H1 (cell line): ENCODE results near the gene DMC1. TPM values are rescaled to one million over a fixed set of nuclear protein-coding genes. Genes with fewer than 3 reads are reported as not detected.

ENCODE experiments used
- CREB1 ChIP-seq: IDR thresholded peaks from 2 replicates; pipeline ENCODE4 v1.6.1; 2012; ENCODE audit warnings: inconsistent platforms
- KDM5A ChIP-seq: fragments of 200-600 bp; IDR thresholded peaks from 2 replicates; pipeline ENCODE4 v1.7.1; 2012; ENCODE audit warnings: mild to moderate bottlenecking, low read length, inconsistent platforms, mixed read lengths
- POU5F1 ChIP-seq: IDR thresholded peaks from 2 replicates; pipeline ENCODE4 v1.6.1; 2011; ENCODE audit warnings: low read depth, mild to moderate bottlenecking, low read length, moderate library complexity
- RAD21 ChIP-seq, 2 experiments: IDR thresholded peaks in 1 of 2; conservative IDR thresholded peaks in 1 of 2; 2 replicates each; pipeline ENCODE4 v1.6.1; 2011; ENCODE audit warnings: low read depth in 2 of 2, low read length in 2 of 2, improper control_type of control experiment in 1 of 2, inconsistent platforms in 1 of 2, mild to moderate bottlenecking in 1 of 2, moderate library complexity in 1 of 2
- SIRT6 ChIP-seq: IDR thresholded peaks from one replicate; pipeline ENCODE4 v1.7.1; 2012; ENCODE audit warnings: low read length, inconsistent platforms
- SP4 ChIP-seq: IDR thresholded peaks from 2 replicates; pipeline ENCODE4 v1.6.1; 2012; ENCODE audit warnings: low read length, inconsistent platforms
- polyA plus RNA-seq, 7 experiments: library from polyadenylated mRNA; depleted of rRNA in 3 of 7; stranded (reverse) in 5 of 7; unstranded in 2 of 7; fragments of >200 nt in 5 of 7; fragments of 200-250 nt in 2 of 7; gene quantifications; 1 replicate in 5 of 7; 2 replicates in 1 of 7; 4 replicates in 1 of 7; pipeline versions ENCODE4 v1.2.1 to v1.2.3, GENCODE V29; 2011 to 2013; ENCODE audit warnings: missing spikeins in 2 of 7, mixed read lengths in 2 of 7
- total RNA-seq: library from RNA; stranded (reverse); fragmentation: NEBNext Ultra II Directional; extraction: Animal tissue kit (Norgen Biotek cat#: 25700); gene quantifications from 2 replicates; pipeline ENCODE4 v1.2.1, GENCODE V29; 2021
- TF ChIP-seq, protein P1 (sequence below): IDR thresholded peaks from 2 replicates; pipeline ENCODE4 v1.6.1; 2012; ENCODE audit warnings: low read length, inconsistent platforms

DMC1 gene
- total and polyA plus RNA-seq, 2 of the 8 experiments (the other 6 are each of a cell fraction or from before 2014, with no cell fraction given) = 3.8 to 7.2 TPM

DNA sequence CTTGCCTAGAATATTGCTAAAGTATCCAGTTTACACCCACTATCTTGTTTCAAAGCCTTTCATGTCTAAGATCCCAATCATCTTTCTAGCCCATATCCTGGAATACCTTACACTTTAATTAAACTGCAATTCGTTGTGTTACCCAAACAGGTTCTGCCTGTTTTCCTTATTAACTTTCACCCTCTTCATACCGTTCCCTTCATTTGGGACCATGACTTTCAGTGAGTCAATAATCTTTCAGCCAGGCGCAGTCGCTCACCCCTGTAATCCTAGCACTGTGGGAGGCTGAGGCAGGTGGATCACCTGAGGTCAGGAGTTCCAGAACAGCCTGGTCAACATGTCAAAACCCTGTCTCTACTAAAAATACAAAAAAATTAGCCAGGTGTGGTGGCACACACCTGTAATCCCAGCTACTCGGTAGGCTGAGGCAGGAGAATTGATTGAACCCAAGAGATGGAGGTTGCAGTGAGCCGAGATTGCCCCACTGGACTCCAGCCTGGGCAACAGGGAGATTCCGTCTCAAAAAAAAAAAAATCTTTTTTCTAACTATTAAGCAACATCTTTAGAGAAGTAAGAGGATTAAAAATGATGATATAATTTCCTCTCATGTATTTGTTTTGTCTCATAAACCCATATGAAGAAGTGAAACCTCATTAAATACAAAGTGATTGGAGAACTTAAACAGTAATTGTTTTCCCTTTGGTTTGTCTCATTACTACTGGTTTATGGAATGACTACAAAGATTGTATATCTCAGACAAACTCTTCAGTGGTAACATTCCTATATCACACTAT lies 20.7 kb downstream of the DMC1 start (continued):
- TF ChIP-seq, protein P1, sequence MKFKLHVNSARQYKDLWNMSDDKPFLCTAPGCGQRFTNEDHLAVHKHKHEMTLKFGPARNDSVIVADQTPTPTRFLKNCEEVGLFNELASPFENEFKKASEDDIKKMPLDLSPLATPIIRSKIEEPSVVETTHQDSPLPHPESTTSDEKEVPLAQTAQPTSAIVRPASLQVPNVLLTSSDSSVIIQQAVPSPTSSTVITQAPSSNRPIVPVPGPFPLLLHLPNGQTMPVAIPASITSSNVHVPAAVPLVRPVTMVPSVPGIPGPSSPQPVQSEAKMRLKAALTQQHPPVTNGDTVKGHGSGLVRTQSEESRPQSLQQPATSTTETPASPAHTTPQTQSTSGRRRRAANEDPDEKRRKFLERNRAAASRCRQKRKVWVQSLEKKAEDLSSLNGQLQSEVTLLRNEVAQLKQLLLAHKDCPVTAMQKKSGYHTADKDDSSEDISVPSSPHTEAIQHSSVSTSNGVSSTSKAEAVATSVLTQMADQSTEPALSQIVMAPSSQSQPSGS = no peak
- no peak for TF ChIP-seq SIRT6
- no peak for TF ChIP-seq POU5F1
- no peak for TF ChIP-seq RAD21 (IDR thresholded peaks at IDR 0.05 in 1 of 2, conservative IDR thresholded peaks at IDR 0.05 in 1 of 2; ENCODE audit: low read depth in 2 of 2, low read length in 2 of 2)
- TF ChIP-seq SP4 = no peak
- no peak for TF ChIP-seq KDM5A
- no peak for TF ChIP-seq CREB1
